Endothelial cell of umbilical vein (primary cell): ENCODE data around the gene HES1. TPM values are rescaled to one million over a fixed set of nuclear protein-coding genes. Genes with fewer than 3 reads are reported as not detected.

Experiments used
- BruUV-seq: library from RNA; stranded (reverse); fragments of 400-500 nt; replicated peaks from 2 replicates; lab custom pipeline; 2021; lab: Mats Ljungman, UMichigan
- CTCF ChIA-PET: fragments of 300-600, 350-600 bp; sonication (Branson Sonifier 250); formaldehyde crosslinking; loops from one replicate; lab custom pipeline; 2021; ENCODE audit warnings: antibody characterized with exemption, inconsistent platforms; lab: Charles Lee
- POLR2A ChIA-PET: fragments of 300-600, 350-600 bp; sonication (Branson Sonifier 250); formaldehyde crosslinking; loops from one replicate; lab custom pipeline; 2021; ENCODE audit warnings: antibody characterized with exemption, inconsistent platforms; lab: Charles Lee
- DNase-seq: peaks from one replicate; pipeline ENCODE4 v3.0.0-alpha.2; 2011; ENCODE audit warnings: low read depth, low spot score
- FAIRE-seq: peaks from 2 replicates; lab custom pipeline; 2011; peaks lifted over from hg19 to GRCh38; lab: Jason Lieb, UNC
- H2AFZ ChIP-seq: 2 replicates; pipeline ENCODE4 v1.6.0; 2012; ENCODE audit warnings: low read depth, low read length, control low read depth, inconsistent platforms
- H3K27ac ChIP-seq: 2 replicates; pipeline ENCODE4 v1.5.1; 2011; ENCODE audit warnings: low read depth, mild to moderate bottlenecking, control low read depth, low read length, moderate library complexity; ENCODE audit not compliant: insufficient read depth
- H3K27me3 ChIP-seq, 2 experiments: 2 replicates each; pipeline versions ENCODE4 v1.6.0 to v1.6.1; 2011; ENCODE audit warnings: low read length in 2 of 2, mixed read lengths in 1 of 2; ENCODE audit not compliant: control insufficient read depth in 2 of 2, insufficient read depth in 2 of 2
- H3K36me3 ChIP-seq, 2 experiments: 2 replicates in 1 of 2; 3 replicates in 1 of 2; pipeline ENCODE4 v1.5.1; 2011; ENCODE audit warnings: low read length in 2 of 2, mild to moderate bottlenecking in 1 of 2, moderate library complexity in 1 of 2; ENCODE audit not compliant: control insufficient read depth in 2 of 2, insufficient read depth in 2 of 2; ENCODE audit errors: extremely low read depth in 1 of 2
- H3K4me1 ChIP-seq: 3 replicates; pipeline ENCODE4 v1.5.1; 2011; ENCODE audit warnings: mild to moderate bottlenecking, low read length; ENCODE audit not compliant: control insufficient read depth, insufficient read depth; ENCODE audit errors: extremely low read depth
- H3K4me2 ChIP-seq: 2 replicates; pipeline ENCODE4 v1.6.1; 2011; ENCODE audit warnings: low read length, control low read depth, mixed read lengths; ENCODE audit not compliant: insufficient read depth
- H3K4me3 ChIP-seq, 3 experiments: fragments of 200-600 bp in 1 of 3; sonication (generic), shearing (Covaris generic) in 1 of 3; replicated peaks in 1 of 3; 2 replicates each; pipeline ENCODE4 v1.5.1; 2011 to 2016; ENCODE audit warnings: control low read depth in 3 of 3, low read length in 3 of 3, mild to moderate bottlenecking in 2 of 3, inconsistent platforms in 1 of 3, low read depth in 1 of 3, moderate library complexity in 1 of 3; ENCODE audit not compliant: insufficient read depth in 1 of 3
- H3K79me2 ChIP-seq: 2 replicates; pipeline ENCODE4 v1.6.0; 2012; ENCODE audit warnings: low read length, inconsistent platforms; ENCODE audit not compliant: control insufficient read depth, insufficient read depth
- H3K9ac ChIP-seq: replicated peaks from 2 replicates; pipeline ENCODE3; 2011; ENCODE audit warnings: low read length, control low read depth; ENCODE audit not compliant: insufficient read depth; ENCODE audit errors: extremely low read depth
- H3K9me1 ChIP-seq: replicated peaks from 3 replicates; pipeline ENCODE4 v1.6.0; 2011; ENCODE audit warnings: mild to moderate bottlenecking, low read length; ENCODE audit not compliant: control insufficient read depth, insufficient read depth; ENCODE audit errors: extremely low read depth
- H3K9me3 ChIP-seq: replicated peaks from 2 replicates; pipeline ENCODE4 v1.5.1; 2012; ENCODE audit warnings: low read length, inconsistent platforms; ENCODE audit not compliant: control insufficient read depth, insufficient read depth
- H4K20me1 ChIP-seq: replicated peaks from 2 replicates; pipeline ENCODE3; 2011; ENCODE audit warnings: mild to moderate bottlenecking, low read length; ENCODE audit not compliant: control insufficient read depth, insufficient read depth; ENCODE audit errors: extremely low read depth
- CTCF ChIP-seq, 2 donors: IDR thresholded peaks; 1 replicate in 1 of 2; 2 replicates in 1 of 2; pipeline ENCODE4 v1.5.1; 2011; ENCODE audit warnings: low read length in 2 of 2, mild to moderate bottlenecking in 2 of 2, moderate library complexity in 2 of 2, control low read depth in 1 of 2, inconsistent platforms in 1 of 2, low read depth in 1 of 2; ENCODE audit not compliant: insufficient read depth in 1 of 2; ENCODE audit errors: extremely low read depth in 1 of 2
- EZH2 ChIP-seq: IDR thresholded peaks from 2 replicates; pipeline ENCODE4 v1.6.1; 2012; ENCODE audit warnings: borderline replicate concordance, low read depth, mild to moderate bottlenecking, moderate library complexity, low read length, inconsistent platforms; ENCODE audit not compliant: severe bottlenecking
- GATA2 ChIP-seq: IDR thresholded peaks from 2 replicates; pipeline ENCODE4 v1.7.0; 2011; ENCODE audit warnings: low read depth, mild to moderate bottlenecking, moderate library complexity, mixed read lengths, low read length; ENCODE audit not compliant: insufficient read length, insufficient read depth
- JUN ChIP-seq: IDR thresholded peaks from 2 replicates; pipeline ENCODE4 v1.6.1; 2011; ENCODE audit warnings: borderline replicate concordance, low read depth; ENCODE audit not compliant: insufficient read length, insufficient read depth
- MYC ChIP-seq: IDR thresholded peaks from one replicate; pipeline ENCODE4 v1.6.1; 2011; ENCODE audit warnings: mild to moderate bottlenecking, low read depth, low read length
- POLR2AphosphoS5 ChIP-seq: IDR thresholded peaks from 2 replicates; pipeline ENCODE4 v1.6.1; 2012; ENCODE audit warnings: low read depth, mild to moderate bottlenecking, control low read depth, low read length, moderate library complexity; ENCODE audit not compliant: insufficient read depth
- dilution Hi-C: fragments of 300-500 bp; cut with MboI; formaldehyde crosslinking; loops from one replicate; pipeline ENCODE4 v1.15.0; 2019; ENCODE audit warnings: low sequenced_read_pairs; ENCODE audit not compliant: extremely low pct_ligation_motif_present
- intact Hi-C: fragments of 100-400 bp; cut with micrococcal nuclease; formaldehyde crosslinking; loops from one replicate; pipeline ENCODE4 v1.10.0; 2022
- polyA plus RNA-seq, 4 experiments: library from polyadenylated mRNA; depleted of rRNA in 3 of 4; stranded (reverse) in 3 of 4; unstranded in 1 of 4; fragments of >200 nt; gene quantifications; 2 replicates each; pipeline versions ENCODE4 v1.2.1 to v1.2.3, GENCODE V29; 2011 to 2012; ENCODE audit warnings: missing spikeins in 1 of 4
- total RNA-seq: library from RNA; stranded (reverse); gene quantifications from 2 replicates; pipeline ENCODE4 v1.2.3, GENCODE V29; 2021

The HES1 gene
- total and polyA plus RNA-seq, 2 donors (not counting 3 experiments of a cell fraction or from before 2014, with no cell fraction given) = 42.0 to 210 TPM

GRCh38 chr3:194148383-194148782, 12.4 kb downstream of the HES1 start:
- FAIRE-seq (peak; percentile 93), DNase-seq (peak; percentile 79)
- H3K9ac ChIP-seq = no peak overlapping the region
- BruUV-seq = no TSS peak
- peak overlapping the region; percentile 23 for H3K4me2 ChIP-seq
- no peaks in the 10 kb centered on the region for H3K79me2 ChIP-seq
- no peaks in the 10 kb centered on the region for H3K9me3 ChIP-seq
- no peaks in the 10 kb centered on the region for H3K9me1 ChIP-seq
- TF ChIP-seq JUN = no peak
- no peak for TF ChIP-seq EZH2
- TF ChIP-seq MYC = no peak
- TF ChIP-seq CTCF (IDR thresholded peaks at IDR 0.05; ENCODE audit: extremely low read depth in 1 of 2, insufficient read depth in 1 of 2, low read depth in 1 of 2, low read length in 2 of 2) = no peak
- no peak for TF ChIP-seq GATA2
- TF ChIP-seq POLR2AphosphoS5 = peak; percentile 53
- ChIA-PET CTCF (interaction anchor here (0.8 to 1.6 kb wide), 5 partner anchors 47 to 367 kb away, joined by 3 to 6 read pairs (median 3); no protein-coding TSS in a partner anchor), POLR2A (no interaction called here)
- no peaks in the 10 kb centered on the region for H4K20me1 ChIP-seq
- H3K4me1 ChIP-seq = peaks cover 8% of the 10 kb centered on the region
- no peak overlapping the region for H2AFZ ChIP-seq
- H3K4me3 ChIP-seq = no peak overlapping the region
- no peaks in the 10 kb centered on the region for H3K36me3 ChIP-seq
- intact Hi-C loops = no loop called here
- H3K27me3 ChIP-seq = no peaks in the 10 kb centered on the region
- no peak overlapping the region for H3K27ac ChIP-seq
- dilution Hi-C loops = no loop called here
